IMR-90 (cell line): Measurements from ENCODE around the gene ABHD6. TPM values are rescaled to one million over a fixed set of nuclear protein-coding genes. Genes with fewer than 3 reads are reported as not detected.

Experiments used
- ATAC-seq: fragments of 200-7000 bp; cut with Tn5 transposase; 2 replicates; pipeline ENCODE4 v1.9.1; 2020; ENCODE audit warnings: low read depth, mild to moderate bottlenecking, moderate library complexity
- BruUV-seq: library from RNA; stranded (reverse); fragments of 400-500 nt; replicated peaks from 2 replicates; lab custom pipeline; 2021; lab: Mats Ljungman, UMichigan
- CTCF ChIA-PET: fragments of 300-600 bp; formaldehyde crosslinking; extraction: SDS; loops from one replicate; lab custom pipeline; 2021; ENCODE audit warnings: antibody characterized with exemption; lab: Yijun Ruan, JAX
- POLR2A ChIA-PET: fragments of 300-600 bp; sonication (Branson Sonifier 250); formaldehyde crosslinking; loops from one replicate; lab custom pipeline; 2022; ENCODE audit warnings: antibody characterized with exemption; ENCODE audit not compliant: unreplicated experiment; lab: Charles Lee
- DNase-seq: peaks from one replicate; pipeline ENCODE4 v3.0.0; 2013
- H2AFZ ChIP-seq: replicated peaks from 2 replicates; pipeline ENCODE3; 2013; ENCODE audit warnings: low read length, mild to moderate bottlenecking; ENCODE audit not compliant: poor library complexity
- H2AK5ac ChIP-seq: 2 replicates; pipeline ENCODE4 v1.6.1; 2013; ENCODE audit warnings: low read depth, low read length, inconsistent platforms
- H2AK9ac ChIP-seq: replicated peaks from 2 replicates; pipeline ENCODE3; 2013; ENCODE audit warnings: mild to moderate bottlenecking, low read depth, low read length, moderate library complexity; ENCODE audit not compliant: poor library complexity
- H2BK120ac ChIP-seq: 2 replicates; pipeline ENCODE4 v1.6.1; 2013; ENCODE audit warnings: low read depth, low read length, inconsistent platforms
- H2BK15ac ChIP-seq: 3 replicates; pipeline ENCODE4 v1.6.1; 2013; ENCODE audit warnings: low read depth, low read length, inconsistent platforms
- H2BK20ac ChIP-seq: 2 replicates; pipeline ENCODE4 v1.6.1; 2013; ENCODE audit warnings: low read depth, mild to moderate bottlenecking, inconsistent platforms, low read length, moderate library complexity
- H2BK5ac ChIP-seq: 2 replicates; pipeline ENCODE4 v1.6.1; 2013; ENCODE audit warnings: mild to moderate bottlenecking, low read depth, low read length, inconsistent platforms; ENCODE audit not compliant: poor library complexity, severe bottlenecking
- H3K14ac ChIP-seq: replicated peaks from 2 replicates; pipeline ENCODE4 v1.6.1; 2013; ENCODE audit warnings: low read depth, low read length, inconsistent platforms
- H3K18ac ChIP-seq: 2 replicates; pipeline ENCODE4 v1.6.1; 2013; ENCODE audit warnings: low read depth, low read length, control low read depth
- H3K23ac ChIP-seq: 2 replicates; pipeline ENCODE4 v1.6.1; 2013; ENCODE audit warnings: low read depth, low read length, inconsistent platforms
- H3K27ac ChIP-seq: 2 replicates; pipeline ENCODE4 v1.5.1; 2013; ENCODE audit warnings: mild to moderate bottlenecking, control low read depth, low read length; ENCODE audit not compliant: insufficient read depth
- H3K27me3 ChIP-seq: 2 replicates; pipeline ENCODE4 v1.6.1; 2013; ENCODE audit warnings: low read length; ENCODE audit not compliant: control insufficient read depth, insufficient read depth
- H3K36me3 ChIP-seq: 2 replicates; pipeline ENCODE4 v1.6.1; 2013; ENCODE audit warnings: low read length, mixed read lengths; ENCODE audit not compliant: control insufficient read depth, insufficient read depth
- H3K4ac ChIP-seq: 2 replicates; pipeline ENCODE4 v1.6.1; 2013; ENCODE audit warnings: low read depth, low read length, inconsistent platforms
- H3K4me1 ChIP-seq: 2 replicates; pipeline ENCODE4 v1.6.1; 2013; ENCODE audit warnings: low read length, mixed read lengths; ENCODE audit not compliant: control insufficient read depth, insufficient read depth
- H3K4me2 ChIP-seq: 2 replicates; pipeline ENCODE4 v1.6.1; 2013; ENCODE audit warnings: low read depth, mild to moderate bottlenecking, control low read depth, low read length, moderate library complexity
- H3K4me3 ChIP-seq: 2 replicates; pipeline ENCODE4 v1.5.1; 2013; ENCODE audit warnings: low read depth, mild to moderate bottlenecking, control low read depth, low read length, moderate library complexity; ENCODE audit not compliant: insufficient read depth
- H3K56ac ChIP-seq: 2 replicates; pipeline ENCODE4 v1.6.1; 2013; ENCODE audit warnings: low read length, inconsistent platforms; ENCODE audit not compliant: insufficient read depth; ENCODE audit errors: extremely low read depth
- H3K79me1 ChIP-seq, 2 experiments: 2 replicates each; pipeline ENCODE4 v1.6.1; 2013; ENCODE audit warnings: low read length in 2 of 2, inconsistent platforms in 1 of 2, low read depth in 1 of 2
- H3K9ac ChIP-seq: 2 replicates; pipeline ENCODE4 v1.6.1; 2013; ENCODE audit warnings: low read depth, low read length, control low read depth
- H3K9me1 ChIP-seq: 2 replicates; pipeline ENCODE4 v1.6.1; 2013; ENCODE audit warnings: low read length, inconsistent platforms; ENCODE audit not compliant: insufficient read depth
- H3K9me3 ChIP-seq: 2 replicates; pipeline ENCODE4 v1.6.1; 2013; ENCODE audit warnings: low read length; ENCODE audit not compliant: control insufficient read depth, insufficient read depth
- H4K20me1 ChIP-seq: 2 replicates; pipeline ENCODE4 v1.6.1; 2013; ENCODE audit warnings: low read length, inconsistent platforms; ENCODE audit not compliant: insufficient read depth
- H4K5ac ChIP-seq: 2 replicates; pipeline ENCODE4 v1.6.1; 2013; ENCODE audit warnings: mild to moderate bottlenecking, low read depth, low read length, control low read depth
- H4K8ac ChIP-seq, 2 experiments: 2 replicates each; pipeline ENCODE4 v1.6.1; 2013; ENCODE audit warnings: low read depth in 2 of 2, low read length in 2 of 2, control low read depth in 1 of 2, inconsistent platforms in 1 of 2
- H4K91ac ChIP-seq: 2 replicates; pipeline ENCODE4 v1.6.1; 2013; ENCODE audit warnings: low read depth, low read length, inconsistent platforms; ENCODE audit not compliant: insufficient read depth
- CEBPB ChIP-seq: IDR thresholded peaks from 2 replicates; pipeline ENCODE4 v1.6.1; 2012; ENCODE audit warnings: low read depth, low read length, improper control_type of control experiment
- CHD1 ChIP-seq: IDR thresholded peaks from 2 replicates; pipeline ENCODE4 v1.6.1; 2012; ENCODE audit warnings: low read depth, low read length, improper control_type of control experiment
- ELK1 ChIP-seq: fragments of 150-350 bp; IDR thresholded peaks from 2 replicates; pipeline ENCODE4 v1.6.1; 2016; ENCODE audit warnings: low read depth, mild to moderate bottlenecking, low read length, moderate library complexity, borderline replicate concordance
- FOS ChIP-seq: fragments of 150-350 bp; IDR thresholded peaks from 2 replicates; pipeline ENCODE4 v1.6.1; 2016; ENCODE audit warnings: low read depth, low read length
- MXI1 ChIP-seq: IDR thresholded peaks from 2 replicates; pipeline ENCODE4 v1.6.1; 2012; ENCODE audit warnings: low read depth, mild to moderate bottlenecking, low read length, moderate library complexity, borderline replicate concordance
- NFE2L2 ChIP-seq: fragments of 150-350 bp; IDR thresholded peaks from 2 replicates; pipeline ENCODE4 v1.6.1; 2016; ENCODE audit warnings: low read depth, mild to moderate bottlenecking, low read length
- POLR2A ChIP-seq: IDR thresholded peaks from 2 replicates; pipeline ENCODE4 v1.6.1; 2012; ENCODE audit warnings: mild to moderate bottlenecking, low read depth, low read length
- USF2 ChIP-seq: fragments of 150-350 bp; IDR thresholded peaks from 2 replicates; pipeline ENCODE4 v1.6.1; 2017; ENCODE audit warnings: mild to moderate bottlenecking, antibody characterized with exemption, low read length, low read depth
- WGBS, 2 experiments: methylation state at CpG; one replicate each; pipeline versions ENCODE4 v1.1.5 to v1.1.7; 2013; ENCODE audit warnings: missing lambda C conversion rate in 2 of 2; ENCODE audit not compliant: insufficient read length in 1 of 2; ENCODE audit errors: extremely low coverage in 2 of 2; 5-methylcytosine and 5-hydroxymethylcytosine counted together
- dilution Hi-C: fragments of 300-500 bp; cut with HindIII; formaldehyde crosslinking; loops from one replicate; pipeline ENCODE4 v1.14.3; 2018; ENCODE audit warnings: low sequenced_read_pairs; ENCODE audit not compliant: unreplicated experiment
- in situ Hi-C: fragments of 300-500 bp; cut with MboI; formaldehyde crosslinking; loops from 3 replicates; pipeline ENCODE4 v1.14.3; 2019; ENCODE audit warnings: low sequenced_read_pairs, inconsistent platforms, mixed read lengths
- intact Hi-C: fragments of 100-400 bp; cut with micrococcal nuclease; formaldehyde crosslinking; loops from 2 replicates; pipeline ENCODE4 v1.10.0; 2022
- polyA plus RNA-seq, 3 experiments: library from polyadenylated mRNA; depleted of rRNA; stranded (reverse); fragments of >200 nt; gene quantifications; 2 replicates each; pipeline ENCODE4 v1.2.3, GENCODE V29; 2012; ENCODE audit warnings: low replicate concordance in 1 of 3
- total RNA-seq: library from RNA; depleted of rRNA; stranded (reverse); fragments of >200 nt; gene quantifications from 2 replicates; pipeline ENCODE4 v1.2.3, GENCODE V29; 2012

The ABHD6 gene
- total and polyA plus RNA-seq, 2 of the 4 experiments (the other 2 are of a cell fraction): 5.0 to 5.6 TPM

GRCh38 chr3:58243976-58244585 lies 6.5 kb downstream of the ABHD6 start:
- no TSS peak for BruUV-seq
- Histone ChIP-seq H4K5ac (no peak overlapping the region), H3K27me3 (no peaks in the 10 kb centered on the region), H2BK20ac (no peak overlapping the region), H2BK120ac (no peak overlapping the region), H3K14ac (no peak overlapping the region), H4K20me1 (peaks cover 12% of the 10 kb centered on the region), H3K36me3 (no peaks in the 10 kb centered on the region; the same call in 1 of the 2 replicates), H3K27ac (no peak overlapping the region), H3K9me1 (no peaks in the 10 kb centered on the region), H3K9ac (no peak overlapping the region), H4K8ac (no peak overlapping the region), H2AFZ (no peak overlapping the region), H2BK15ac (no peak overlapping the region), H2AK9ac (no peak overlapping the region), H3K4ac (no peak overlapping the region), H3K23ac (no peak overlapping the region), H3K4me2 (no peak overlapping the region), H3K9me3 (no peaks in the 10 kb centered on the region), H2AK5ac (no peak overlapping the region), H3K18ac (no peak overlapping the region), H4K91ac (no peak overlapping the region), H3K4me1 (no peaks in the 10 kb centered on the region), H2BK5ac (no peak overlapping the region), H3K56ac (no peak overlapping the region), H3K4me3 (no peak overlapping the region), H3K79me1 (peaks cover 26 to 34% of the 10 kb centered on the region in 2 experiments; a peak in 3 of 4 replicates)
- ChIA-PET POLR2A (no interaction called here), CTCF (no interaction called here)
- no peak for ATAC-seq
- intact Hi-C loops: no loop called here
- no peak for TF ChIP-seq USF2
- TF ChIP-seq FOS: no peak
- TF ChIP-seq ELK1: no peak
- TF ChIP-seq MXI1: no peak
- TF ChIP-seq CHD1: no peak
- no peak for TF ChIP-seq POLR2A
- no peak for TF ChIP-seq CEBPB
- no peak for TF ChIP-seq NFE2L2
- DNase-seq: no peak
- 86% methylated on average over 3 of the region's 6 CpGs; no CpG with 5 or more reads in 1 of the 2 experiments for WGBS, 2 experiments
- in situ Hi-C loops: no loop called here
- dilution Hi-C loops: no loop called here
